SK-N-SH treated with all-trans-retinoic acid at 6 μM for 48 hours (cell line): Measurements from ENCODE around the gene PIWIL4.

Experiments
- ATAC-seq: fragments of 200-7000 bp; cut with Tn5 transposase; 3 replicates; pipeline ENCODE4 v1.9.1; 2020; ENCODE audit warnings: mild to moderate bottlenecking, moderate library complexity
- ARNTL ChIP-seq: fragments of 450-650 bp; formaldehyde crosslinking; IDR thresholded peaks from 2 replicates; pipeline ENCODE4 v1.5.0; 2020; ENCODE audit warnings: low read depth, mild to moderate bottlenecking, moderate library complexity, borderline replicate concordance
- BACH2 ChIP-seq: fragments of 250-450 bp; sonication (Bioruptor Pico); IDR thresholded peaks from 2 replicates; pipeline ENCODE4 v1.9.0; 2021; ENCODE audit warnings: mild to moderate bottlenecking, borderline replicate concordance
- ESRRG ChIP-seq: fragments of 250-450 bp; sonication (Bioruptor Pico); IDR thresholded peaks from 2 replicates; pipeline ENCODE4 v1.6.1; 2021; ENCODE audit warnings: mild to moderate bottlenecking
- GLIS3 ChIP-seq: fragments of 250-450 bp; sonication (Bioruptor Pico); IDR thresholded peaks from 2 replicates; pipeline ENCODE4 v1.5.0; 2020; ENCODE audit warnings: mild to moderate bottlenecking, moderate library complexity
- ISL1 ChIP-seq: fragments of 250-450 bp; sonication (Bioruptor Pico); IDR thresholded peaks from 2 replicates; pipeline ENCODE4 v2.1.2; 2022; ENCODE audit warnings: mild to moderate bottlenecking, moderate library complexity
- OSR1 ChIP-seq: fragments of 250-450 bp; sonication (Bioruptor Pico); IDR thresholded peaks from 2 replicates; pipeline ENCODE4 v1.8.0; 2022; ENCODE audit warnings: moderate library complexity, mild to moderate bottlenecking, inconsistent platforms
- PATZ1 ChIP-seq: fragments of 250-450 bp; sonication (Bioruptor Pico); IDR thresholded peaks from 2 replicates; pipeline ENCODE4 v1.8.0; 2020; ENCODE audit warnings: mild to moderate bottlenecking, moderate library complexity, borderline replicate concordance
- POU6F1 ChIP-seq: fragments of 250-450 bp; sonication (Bioruptor Pico); IDR thresholded peaks from 2 replicates; pipeline ENCODE4 v1.8.0; 2021; ENCODE audit warnings: low read depth, mild to moderate bottlenecking, moderate library complexity, borderline replicate concordance
- SNAI2 ChIP-seq: fragments of 250-450 bp; sonication (Bioruptor Pico); IDR thresholded peaks from 2 replicates; pipeline ENCODE4 v1.5.0; 2020; ENCODE audit warnings: mild to moderate bottlenecking, moderate library complexity
- TCF4 ChIP-seq: fragments of 250-450 bp; sonication (Bioruptor Pico); IDR thresholded peaks from 2 replicates; pipeline ENCODE4 v1.8.0; 2021; ENCODE audit warnings: mild to moderate bottlenecking, moderate library complexity, borderline replicate concordance
- TOX ChIP-seq: fragments of 250-450 bp; sonication (Bioruptor Pico); IDR thresholded peaks from 2 replicates; pipeline ENCODE4 v1.8.0; 2021; ENCODE audit warnings: mild to moderate bottlenecking, moderate library complexity, borderline replicate concordance
- ZC3H10 ChIP-seq: fragments of 250-450 bp; sonication (Bioruptor Pico); IDR thresholded peaks from 2 replicates; pipeline ENCODE4 v1.5.1; 2021; ENCODE audit warnings: mild to moderate bottlenecking, moderate library complexity
- ZFP3 ChIP-seq: fragments of 250-450 bp; sonication (Bioruptor Pico); IDR thresholded peaks from 2 replicates; pipeline ENCODE4 v1.5.0; 2020; ENCODE audit warnings: mild to moderate bottlenecking, moderate library complexity
- ZFP30 ChIP-seq: fragments of 450-650 bp; formaldehyde crosslinking; IDR thresholded peaks from 2 replicates; pipeline ENCODE4 v1.5.0; 2022; ENCODE audit warnings: mild to moderate bottlenecking, moderate library complexity
- ZNF565 ChIP-seq: fragments of 450-650 bp; formaldehyde crosslinking; conservative IDR thresholded peaks from 2 replicates; pipeline ENCODE4 v1.5.0; 2020; ENCODE audit warnings: low read depth, mild to moderate bottlenecking, moderate library complexity
- ZNF8 ChIP-seq: fragments of 450-650 bp; formaldehyde crosslinking; IDR thresholded peaks from 2 replicates; pipeline ENCODE4 v1.5.0; 2020; ENCODE audit warnings: mild to moderate bottlenecking, moderate library complexity
- TF ChIP-seq, protein P1 (sequence below): fragments of 250-450 bp; sonication (Bioruptor Pico); IDR thresholded peaks from 2 replicates; pipeline ENCODE4 v1.5.1; 2020; ENCODE audit warnings: low read depth, mild to moderate bottlenecking, moderate library complexity
- TF ChIP-seq, protein P2 (sequence below): fragments of 250-450 bp; sonication (Bioruptor Pico); IDR thresholded peaks from 2 replicates; pipeline ENCODE4 v1.5.0; 2020; ENCODE audit warnings: mild to moderate bottlenecking, moderate library complexity

Gene PIWIL4

DNA sequence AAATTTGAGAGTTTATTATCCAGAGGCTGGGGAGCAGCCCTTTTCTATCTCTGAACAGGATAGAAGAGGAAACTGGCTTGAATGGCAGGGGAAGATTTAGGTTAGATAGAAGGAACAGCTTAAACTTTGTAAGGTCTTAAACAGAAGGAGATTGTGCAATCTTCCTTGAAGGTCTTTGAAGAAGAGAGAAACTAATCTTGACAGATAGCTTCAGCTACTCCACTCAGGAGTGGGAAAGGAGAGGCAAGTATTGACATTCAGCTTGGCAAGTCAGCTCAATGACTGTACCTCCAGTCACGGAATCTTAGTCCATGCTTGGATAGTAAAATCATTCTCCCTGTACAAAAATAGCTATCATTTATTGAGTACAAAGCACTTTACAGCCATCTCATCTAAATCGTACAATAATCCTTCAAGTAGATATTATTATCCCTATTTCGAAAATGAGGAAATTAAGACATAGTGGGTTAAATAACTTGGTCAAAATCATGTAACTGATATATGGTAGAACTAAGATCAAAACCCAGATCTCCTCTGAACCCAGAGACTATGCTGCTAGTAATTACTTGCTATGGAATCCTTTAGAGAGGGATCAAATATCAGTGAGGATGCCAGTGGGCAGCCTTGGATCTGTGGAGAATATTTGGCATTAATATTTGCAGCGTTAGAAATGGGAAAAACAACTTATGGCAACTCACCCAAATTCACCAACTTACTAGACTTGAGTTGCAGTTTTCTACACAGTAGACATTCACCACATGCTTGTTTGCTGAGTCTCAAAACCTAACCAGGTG is 40.3 kb upstream of the PIWIL4 start:
- ATAC-seq: peak; percentile 81
- TF ChIP-seq ZC3H10 (CRISPR knock-in tag): no peak
- TF ChIP-seq TOX (CRISPR knock-in tag): no peak
- no peak for TF ChIP-seq ZFP3 (CRISPR knock-in tag)
- no peak for TF ChIP-seq TCF4 (CRISPR knock-in tag)
- TF ChIP-seq SNAI2 (CRISPR knock-in tag): no peak
- no peak for TF ChIP-seq PATZ1 (CRISPR knock-in tag)
- TF ChIP-seq POU6F1: no peak
- TF ChIP-seq, protein P1, sequence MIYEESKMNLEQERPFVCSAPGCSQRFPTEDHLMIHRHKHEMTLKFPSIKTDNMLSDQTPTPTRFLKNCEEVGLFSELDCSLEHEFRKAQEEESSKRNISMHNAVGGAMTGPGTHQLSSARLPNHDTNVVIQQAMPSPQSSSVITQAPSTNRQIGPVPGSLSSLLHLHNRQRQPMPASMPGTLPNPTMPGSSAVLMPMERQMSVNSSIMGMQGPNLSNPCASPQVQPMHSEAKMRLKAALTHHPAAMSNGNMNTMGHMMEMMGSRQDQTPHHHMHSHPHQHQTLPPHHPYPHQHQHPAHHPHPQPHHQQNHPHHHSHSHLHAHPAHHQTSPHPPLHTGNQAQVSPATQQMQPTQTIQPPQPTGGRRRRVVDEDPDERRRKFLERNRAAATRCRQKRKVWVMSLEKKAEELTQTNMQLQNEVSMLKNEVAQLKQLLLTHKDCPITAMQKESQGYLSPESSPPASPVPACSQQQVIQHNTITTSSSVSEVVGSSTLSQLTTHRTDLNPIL (CRISPR knock-in tag): no peak
- TF ChIP-seq ARNTL: no peak
- TF ChIP-seq ZNF8 (CRISPR knock-in tag): no peak
- no peak for TF ChIP-seq OSR1

GRCh38 chr11:94528551-94528950 is 38.6 kb upstream of the PIWIL4 start:
- TF ChIP-seq BACH2: no peak
- TF ChIP-seq SNAI2 (CRISPR knock-in tag): no peak
- TF ChIP-seq ISL1: no peak
- no peak for TF ChIP-seq GLIS3 (CRISPR knock-in tag)
- TF ChIP-seq TCF4 (CRISPR knock-in tag): no peak
- no peak for TF ChIP-seq ESRRG
- no peak for TF ChIP-seq POU6F1
- no peak for TF ChIP-seq ZFP3 (CRISPR knock-in tag)
- no peak for TF ChIP-seq PATZ1 (CRISPR knock-in tag)
- no peak for TF ChIP-seq ZNF8 (CRISPR knock-in tag)
- TF ChIP-seq TOX (CRISPR knock-in tag): no peak
- TF ChIP-seq ZNF565 (CRISPR knock-in tag): no peak
- no peak for ATAC-seq

- no peak for ATAC-seq
- TF ChIP-seq, protein P1 (CRISPR knock-in tag): no peak
- no peak for TF ChIP-seq BACH2
- TF ChIP-seq, protein P2, sequence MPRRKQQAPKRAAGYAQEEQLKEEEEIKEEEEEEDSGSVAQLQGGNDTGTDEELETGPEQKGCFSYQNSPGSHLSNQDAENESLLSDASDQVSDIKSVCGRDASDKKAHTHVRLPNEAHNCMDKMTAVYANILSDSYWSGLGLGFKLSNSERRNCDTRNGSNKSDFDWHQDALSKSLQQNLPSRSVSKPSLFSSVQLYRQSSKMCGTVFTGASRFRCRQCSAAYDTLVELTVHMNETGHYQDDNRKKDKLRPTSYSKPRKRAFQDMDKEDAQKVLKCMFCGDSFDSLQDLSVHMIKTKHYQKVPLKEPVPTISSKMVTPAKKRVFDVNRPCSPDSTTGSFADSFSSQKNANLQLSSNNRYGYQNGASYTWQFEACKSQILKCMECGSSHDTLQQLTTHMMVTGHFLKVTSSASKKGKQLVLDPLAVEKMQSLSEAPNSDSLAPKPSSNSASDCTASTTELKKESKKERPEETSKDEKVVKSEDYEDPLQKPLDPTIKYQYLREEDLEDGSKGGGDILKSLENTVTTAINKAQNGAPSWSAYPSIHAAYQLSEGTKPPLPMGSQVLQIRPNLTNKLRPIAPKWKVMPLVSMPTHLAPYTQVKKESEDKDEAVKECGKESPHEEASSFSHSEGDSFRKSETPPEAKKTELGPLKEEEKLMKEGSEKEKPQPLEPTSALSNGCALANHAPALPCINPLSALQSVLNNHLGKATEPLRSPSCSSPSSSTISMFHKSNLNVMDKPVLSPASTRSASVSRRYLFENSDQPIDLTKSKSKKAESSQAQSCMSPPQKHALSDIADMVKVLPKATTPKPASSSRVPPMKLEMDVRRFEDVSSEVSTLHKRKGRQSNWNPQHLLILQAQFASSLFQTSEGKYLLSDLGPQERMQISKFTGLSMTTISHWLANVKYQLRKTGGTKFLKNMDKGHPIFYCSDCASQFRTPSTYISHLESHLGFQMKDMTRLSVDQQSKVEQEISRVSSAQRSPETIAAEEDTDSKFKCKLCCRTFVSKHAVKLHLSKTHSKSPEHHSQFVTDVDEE (CRISPR knock-in tag): no peak
- TF ChIP-seq ZFP30 (CRISPR knock-in tag): no peak
These were observed 35.0 kb upstream of the PIWIL4 start for GRCh38 chr11:94532211-94532610.
